ENCODE data around the gene AIG1.
"Not testable (repeated sequence)": the region's sequence is repeated elsewhere in the genome, so short reads cannot be mapped to it uniquely, and the experiment has no call there.

Gene AIG1

GRCh38 chr6:143241111-143241510 lies 180.4 kb downstream of the AIG1 start:
- DNase-seq, result no peak

DNA sequence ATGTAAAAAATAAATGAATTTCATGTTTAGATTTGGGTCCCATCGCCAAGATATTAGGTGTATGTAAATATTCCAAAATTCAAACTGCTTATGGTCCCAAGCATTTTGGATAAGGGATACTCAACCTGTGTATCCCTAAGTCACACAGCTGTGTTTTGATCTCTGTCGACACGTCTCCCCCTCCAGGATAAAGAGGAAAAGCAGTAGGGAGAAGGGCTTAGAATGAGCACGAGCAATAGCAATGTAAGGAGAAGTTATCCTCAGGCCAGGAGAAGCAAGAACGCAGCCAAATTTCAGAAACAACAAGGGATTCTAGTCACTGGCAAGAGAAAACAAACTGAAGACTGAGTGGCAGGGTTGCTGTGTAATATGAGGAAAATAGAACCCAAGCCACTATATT lies 181.2 kb downstream of the AIG1 start:
- DNase-seq, result no peak

- DNase-seq, result no peak
These were observed 183.1 kb downstream of the AIG1 start for GRCh38 chr6:143243786-143244185.

DNA sequence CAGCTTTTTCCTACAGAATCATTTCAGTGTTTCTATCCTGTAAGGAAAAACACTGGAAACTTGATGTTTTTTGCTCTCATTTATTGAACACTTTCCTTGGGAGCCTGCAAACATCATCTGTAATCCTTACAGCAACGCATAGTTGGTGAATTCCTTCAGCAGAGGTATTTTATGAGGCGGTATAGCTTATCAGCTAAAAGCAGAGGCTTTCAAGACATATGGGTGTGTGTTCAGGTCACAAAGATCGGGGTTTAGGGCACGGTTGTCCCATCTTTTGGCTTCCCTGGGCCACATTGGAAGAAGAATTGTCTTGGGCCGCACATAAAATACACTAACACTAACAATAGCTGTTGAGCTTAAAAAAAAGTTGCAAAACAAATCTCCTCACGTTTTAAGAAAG lies 185.0 kb downstream of the AIG1 start:
- no peak for DNase-seq

DNA sequence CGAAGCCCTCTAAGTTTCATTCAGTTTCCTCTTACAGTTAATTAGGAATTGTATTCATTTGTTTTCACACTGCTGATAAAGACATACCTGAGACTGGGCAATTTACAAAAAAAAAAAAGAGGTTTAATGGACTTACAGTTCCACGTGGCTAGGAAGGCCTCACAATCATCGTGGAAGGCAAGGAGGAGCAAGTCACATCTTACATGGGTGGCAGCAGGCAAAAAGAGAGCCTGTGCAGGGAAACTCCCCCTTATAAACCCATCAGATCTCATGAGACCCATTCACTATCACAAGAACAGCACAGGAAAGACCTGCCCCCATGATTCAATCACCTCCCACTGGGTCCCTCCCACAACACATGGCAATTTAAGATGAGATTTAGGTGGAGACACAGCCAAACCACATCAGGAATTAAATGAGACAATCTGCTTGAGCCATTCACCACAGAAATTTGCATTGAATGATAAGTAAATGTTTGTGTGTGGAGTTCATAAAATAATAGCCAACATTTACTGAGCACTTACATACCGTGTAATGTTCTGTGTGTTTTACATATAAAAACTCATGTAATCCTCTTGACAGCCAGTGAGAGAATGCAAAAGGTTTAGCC lies 185.6 kb downstream of the AIG1 start:
- not testable (repeated sequence) for DNase-seq

GRCh38 chr6:143247586-143247985 lies 186.9 kb downstream of the AIG1 start:
- no peak for DNase-seq

DNA sequence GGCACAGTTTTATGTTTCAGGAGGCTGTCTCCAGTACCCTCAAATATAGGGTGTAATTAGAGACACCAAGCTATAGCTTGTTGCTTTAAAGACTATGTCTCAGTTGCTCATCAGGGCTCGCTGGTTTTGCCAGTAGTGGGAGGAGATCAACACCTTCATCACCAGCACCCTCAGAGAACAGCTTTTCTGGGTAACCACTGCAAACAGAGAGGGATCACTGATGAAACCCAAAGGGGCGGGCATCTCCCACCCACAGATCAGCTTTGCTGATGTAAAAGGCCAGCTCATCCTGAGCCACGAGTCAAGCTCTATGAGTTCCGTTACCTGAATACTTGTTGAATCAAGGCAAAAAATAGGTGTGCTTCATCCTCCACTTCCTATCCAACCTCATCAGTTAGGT lies 187.7 kb downstream of the AIG1 start:
- DNase-seq, result no peak

DNA sequence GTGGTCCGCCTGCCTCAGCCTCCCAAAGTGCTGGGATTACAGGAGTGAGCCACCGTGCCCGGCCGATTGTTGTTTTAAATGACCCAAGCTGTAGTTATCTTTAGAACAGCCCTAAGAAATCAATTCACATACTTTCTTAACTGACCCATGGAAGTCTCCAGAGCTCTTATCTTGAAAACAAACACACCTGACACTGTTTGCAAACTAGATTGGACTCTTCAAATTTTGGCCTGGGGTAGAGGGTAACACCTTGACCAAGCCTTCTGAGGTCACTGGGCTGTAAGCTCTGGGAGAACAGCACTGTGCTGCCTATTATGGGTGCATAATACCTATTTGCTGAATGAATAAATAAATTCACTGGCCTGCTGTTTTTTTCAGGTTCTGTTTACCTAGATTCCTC lies 190.6 kb downstream of the AIG1 start:
- DNase-seq, result no peak

- DNase-seq, result no peak
These were observed 192.3 kb downstream of the AIG1 start for GRCh38 chr6:143252961-143253360.

- DNase-seq, result no peak
These were observed 192.9 kb downstream of the AIG1 start for GRCh38 chr6:143253586-143253985.

GRCh38 chr6:143258945-143259344 lies 198.3 kb downstream of the AIG1 start:
- peak; percentile 71 for DNase-seq

DNA sequence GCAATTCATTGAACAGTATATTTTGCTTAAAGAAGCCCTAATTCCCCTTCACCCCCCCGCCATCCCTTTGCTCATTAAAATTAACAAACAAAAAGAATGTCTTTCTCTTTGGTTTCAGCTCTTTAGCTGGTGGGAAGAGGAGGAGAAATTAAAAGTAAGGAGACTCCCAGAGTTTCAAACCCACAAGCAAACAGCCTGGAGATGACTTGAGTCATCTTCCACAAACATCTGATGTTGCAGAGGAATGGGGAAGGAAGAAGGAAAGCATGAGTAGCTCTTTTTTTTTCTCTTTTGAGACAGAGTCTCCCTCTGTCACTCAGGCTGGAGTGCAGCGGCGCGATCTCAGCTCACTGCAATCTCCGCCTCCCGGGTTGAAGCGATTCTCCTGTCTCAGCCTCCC lies 200.2 kb downstream of the AIG1 start:
- no peak for DNase-seq

DNA sequence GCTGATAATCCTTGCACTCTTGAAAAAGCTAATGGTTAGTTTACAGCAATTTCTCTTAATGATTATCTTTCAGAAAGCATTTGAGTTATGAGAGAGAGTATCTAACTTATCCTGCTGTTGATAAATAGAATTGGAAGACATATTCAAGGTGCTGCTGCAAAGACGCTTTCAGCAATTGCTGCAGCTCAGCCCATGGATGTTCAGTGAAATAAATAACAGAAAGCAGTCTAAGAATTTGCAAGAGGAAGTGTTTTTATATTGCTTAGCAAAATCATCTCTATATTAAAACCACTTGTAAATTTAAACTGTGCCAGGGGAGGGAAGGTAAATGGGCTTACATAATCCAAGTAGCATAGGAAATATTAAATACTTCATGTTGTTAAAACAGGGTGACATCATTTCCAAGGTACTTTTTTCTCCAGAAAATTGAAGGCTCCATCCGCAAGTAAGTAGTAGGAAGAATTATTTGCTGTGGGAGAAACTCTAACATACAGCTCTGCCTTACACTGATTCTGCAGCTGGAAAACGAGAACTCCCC lies 201.3 kb downstream of the AIG1 start:
- DNase-seq, result no peak

DNA sequence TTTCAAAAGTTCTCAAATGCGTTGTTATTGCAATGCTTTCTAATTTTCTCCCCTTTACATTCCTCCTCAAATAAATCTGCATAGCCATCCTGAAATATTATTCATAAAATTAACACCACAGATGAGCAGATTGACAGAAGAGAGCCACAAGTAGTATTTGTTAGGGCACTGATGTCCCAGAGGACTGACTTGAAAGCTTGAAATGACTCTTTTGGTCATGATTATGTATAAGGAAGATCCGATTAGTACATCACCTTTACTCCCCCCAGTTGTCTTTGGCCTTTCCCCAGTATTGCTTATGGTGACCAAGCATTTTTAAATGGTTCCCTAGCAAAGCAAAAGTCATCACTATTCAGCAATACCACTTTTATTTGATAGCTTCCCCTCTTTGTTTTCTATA lies 202.2 kb downstream of the AIG1 start:
- no peak for DNase-seq

DNA sequence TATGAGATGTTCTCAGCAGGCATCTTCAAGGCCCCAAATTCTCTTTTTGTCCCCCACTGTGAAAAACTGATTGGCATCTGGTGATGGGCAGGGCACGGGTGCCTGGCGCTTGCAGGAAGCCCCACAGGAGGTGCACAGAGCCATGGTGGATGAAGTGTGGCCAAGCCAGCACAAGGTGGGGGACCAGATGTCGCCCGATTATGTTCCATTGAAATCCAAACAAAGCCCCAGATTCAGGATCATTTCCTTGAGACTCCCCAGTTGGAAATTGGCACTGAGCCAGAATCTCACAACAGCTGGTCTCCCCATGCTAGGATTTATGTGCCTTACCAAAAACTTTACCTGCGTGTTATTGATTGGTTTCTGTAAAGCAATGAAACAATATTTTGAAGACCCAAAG lies 203.7 kb downstream of the AIG1 start:
- no peak for DNase-seq

DNA sequence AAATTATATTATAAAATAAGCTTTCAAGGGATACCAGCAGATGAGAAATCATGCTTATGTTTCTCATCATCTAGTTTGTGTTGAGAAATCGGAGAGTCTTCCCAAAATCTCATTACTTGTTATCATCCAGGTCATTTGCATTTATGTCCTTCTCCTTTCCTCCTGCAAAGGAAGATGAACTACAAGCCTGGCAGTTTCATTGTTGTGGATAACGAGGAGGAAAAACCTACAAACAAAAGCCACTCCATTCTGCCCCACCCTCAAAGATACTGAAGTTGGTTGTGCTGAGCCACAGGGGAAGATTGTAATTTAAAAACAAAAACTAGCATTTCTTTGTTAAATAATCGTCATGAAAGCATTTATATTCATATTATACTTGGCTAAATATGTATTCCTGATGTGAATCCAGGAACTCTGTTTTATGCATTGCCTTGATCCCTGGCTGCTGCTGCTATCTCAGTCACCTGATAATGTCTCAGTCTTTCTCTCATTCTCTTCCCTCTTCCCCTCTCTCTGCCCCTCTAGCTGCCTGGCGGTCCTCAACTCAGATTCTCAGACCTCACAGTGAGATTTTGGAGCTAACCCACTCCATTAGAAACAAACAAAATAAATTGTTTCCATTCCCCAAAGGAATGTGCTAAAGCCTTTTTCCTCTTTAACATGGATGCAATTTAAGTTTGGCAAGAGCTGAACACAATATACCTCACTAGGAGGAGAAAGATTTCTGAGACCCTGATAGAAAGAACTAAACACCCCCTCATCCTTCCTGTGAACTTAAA lies 204.5 kb downstream of the AIG1 start:
- DNase-seq, result no peak

DNA sequence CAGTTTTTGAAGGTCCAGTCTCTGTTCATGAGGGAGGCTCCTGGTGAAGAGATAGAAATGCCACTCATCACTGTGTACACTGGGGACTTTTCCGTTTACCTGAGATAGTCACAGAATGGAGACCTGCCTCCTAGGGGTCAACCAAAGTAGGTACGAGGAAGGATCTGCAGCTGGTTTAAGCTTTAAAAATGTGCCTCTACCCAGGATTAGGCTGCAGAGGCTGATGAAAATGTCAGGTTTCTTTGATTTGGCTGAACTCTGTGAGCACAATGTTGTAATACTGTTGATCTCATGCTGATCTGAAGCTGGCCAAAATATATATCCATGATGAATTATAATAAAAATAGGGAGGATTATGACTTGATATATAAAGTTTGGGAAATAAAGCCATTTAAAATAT lies 207.1 kb downstream of the AIG1 start:
- DNase-seq, result no peak

DNA sequence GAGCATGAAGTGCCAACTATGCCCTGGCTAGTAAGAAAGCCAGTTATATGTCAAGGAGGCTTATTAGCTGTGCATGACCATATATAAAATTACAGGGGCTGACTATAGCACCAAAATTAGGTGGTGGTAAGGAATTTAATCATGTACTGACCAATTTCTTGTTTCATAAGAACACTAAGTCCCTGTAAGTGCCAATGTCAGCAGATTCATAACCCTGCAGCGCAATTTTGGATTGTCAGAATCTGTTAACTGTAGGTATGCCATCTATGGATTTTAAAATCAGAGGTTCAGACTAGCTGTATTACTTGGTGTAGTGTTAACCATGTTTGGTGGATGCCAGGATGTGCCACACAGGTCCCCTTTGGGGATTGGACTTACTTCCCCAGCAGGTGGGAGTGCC lies 207.8 kb downstream of the AIG1 start:
- DNase-seq, result no peak

DNA sequence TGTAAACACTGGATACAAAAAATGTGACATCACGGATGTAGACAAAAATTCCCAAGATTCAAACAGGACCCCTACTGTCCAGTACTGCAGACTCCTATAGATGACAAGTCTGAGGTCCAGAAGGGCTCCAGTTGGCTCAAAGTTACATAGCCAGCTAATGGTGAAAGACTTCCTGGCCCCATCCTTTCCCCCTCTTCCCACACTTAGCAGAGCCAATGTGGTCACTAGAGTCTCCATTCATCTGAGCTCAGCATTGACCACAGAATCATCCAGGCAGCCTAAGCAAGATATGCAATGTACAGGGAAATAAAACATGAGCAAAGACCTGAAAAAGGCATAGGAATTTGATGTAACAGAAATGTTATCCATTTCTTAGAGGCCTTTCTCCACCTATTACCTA lies 209.3 kb downstream of the AIG1 start:
- DNase-seq, result no peak

- DNase-seq, result no peak
These were observed 210.3 kb downstream of the AIG1 start for GRCh38 chr6:143271024-143271423.

DNA sequence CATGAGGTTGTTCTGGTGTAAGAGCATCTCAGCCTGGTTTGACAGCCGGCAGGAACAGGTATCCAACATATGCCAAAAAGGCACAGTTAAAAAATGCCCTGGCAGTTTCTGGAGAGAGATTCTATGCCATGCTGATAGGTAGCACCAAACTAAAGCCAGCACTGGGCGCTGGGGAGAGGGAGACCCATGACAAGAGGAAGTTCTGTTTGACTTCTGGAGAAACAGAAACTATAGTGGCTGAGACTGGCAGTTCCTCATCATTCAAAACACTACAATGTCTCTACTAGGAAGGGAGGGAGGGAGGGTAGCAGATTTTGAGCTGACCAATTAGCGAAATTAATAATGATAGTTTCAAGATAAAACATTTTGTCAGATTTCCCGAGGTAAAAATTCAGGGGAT lies 215.7 kb downstream of the AIG1 start:
- peak; percentile 66 for DNase-seq

GRCh38 chr6:143279385-143279784 lies 218.7 kb downstream of the AIG1 start:
- no peak for DNase-seq

GRCh38 chr6:143283887-143284645 lies 223.4 kb downstream of the AIG1 start:
- no peak for DNase-seq

DNA sequence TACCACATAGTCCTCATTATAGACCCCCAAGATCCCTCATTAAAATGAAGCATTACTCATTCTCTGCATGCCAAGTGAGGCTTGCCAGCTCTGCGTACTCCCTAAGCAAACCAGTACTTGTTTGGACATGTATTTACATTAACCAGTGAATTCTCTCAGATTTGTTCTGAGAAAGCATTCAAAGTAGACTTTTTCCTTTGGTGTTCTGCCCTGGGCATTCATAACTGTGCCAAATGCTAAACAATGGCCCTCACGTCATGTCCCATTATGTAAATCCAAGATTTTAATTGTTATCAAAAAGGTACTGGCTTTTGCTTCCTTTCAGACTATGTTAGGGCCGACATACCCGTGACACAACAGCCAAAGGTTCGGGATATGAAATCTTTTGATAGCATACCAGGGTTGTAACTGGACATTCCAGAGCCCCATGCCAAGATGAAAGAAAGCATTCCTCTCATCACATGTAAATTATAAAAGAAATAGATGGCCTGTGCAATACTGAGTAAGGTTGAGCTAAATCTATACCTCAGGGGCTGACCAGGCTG lies 225.6 kb downstream of the AIG1 start:
- no peak for DNase-seq
